HCT116 (cell line): Measurements from ENCODE around the gene CBLB. TPM values are rescaled to one million over a fixed set of nuclear protein-coding genes. Genes with fewer than 3 reads are reported as not detected.

Experiments used
- ATAC-seq: fragments of 200-7000 bp; cut with Tn5 transposase; 2 replicates; pipeline ENCODE4 v1.9.1; 2020; ENCODE audit warnings: mild to moderate bottlenecking, moderate library complexity
- BruUV-seq: library from RNA; stranded (reverse); fragments of 400-500 nt; replicated peaks from 2 replicates; lab custom pipeline; 2021; lab: Mats Ljungman, UMichigan
- CTCF ChIA-PET: fragments of 300-600 bp; sonication (Branson Sonifier 250); formaldehyde crosslinking; loops from one replicate; lab custom pipeline; 2021; ENCODE audit warnings: antibody characterized with exemption; lab: Charles Lee
- POLR2A ChIA-PET: fragments of 300-600, 350-600 bp; sonication (Branson Sonifier 250); formaldehyde crosslinking; loops from one replicate; lab custom pipeline; 2021; ENCODE audit warnings: antibody characterized with exemption; lab: Charles Lee
- RAD21 ChIA-PET, 2 experiments: fragments of 300-600 bp; sonication (Branson Sonifier 250); formaldehyde crosslinking; loops; one replicate each; lab custom pipeline; 2023; ENCODE audit warnings: low total read pairs in 2 of 2; ENCODE audit not compliant: uncharacterized antibody in 2 of 2, unreplicated experiment in 2 of 2, low non-redundant PET in 1 of 2; lab: Charles Lee
- DNase-seq: peaks from one replicate; pipeline ENCODE4 v3.0.0-alpha.2; 2010; ENCODE audit warnings: low read depth, low spot score
- H2AFZ ChIP-seq: fragments of 200-600 bp; shearing (Covaris generic), sonication (generic); 2 replicates; pipeline ENCODE4 v1.6.1; 2017; ENCODE audit warnings: low read depth, mixed run types, mixed read lengths, antibody characterized with exemption, low read length; ENCODE audit not compliant: poor library complexity, severe bottlenecking
- H3K27ac ChIP-seq: 2 replicates; pipeline ENCODE4 v1.5.1; 2012; ENCODE audit warnings: low read depth, low read length
- H3K27me3 ChIP-seq: fragments of 200-600 bp; sonication (generic); 2 replicates; pipeline ENCODE4 v1.6.1; 2016; ENCODE audit warnings: mixed run types, low read length, mixed read lengths; ENCODE audit not compliant: insufficient read depth
- H3K36me3 ChIP-seq, 2 experiments: fragments of 200-500 bp in 1 of 2; fragments of 200-600 bp in 1 of 2; sonication (Bioruptor generic) in 1 of 2; sonication (generic) in 1 of 2; 2 replicates each; pipeline versions ENCODE4 v1.5.1 to v1.6.1; 2014 to 2016; ENCODE audit warnings: low read length in 2 of 2, inconsistent platforms in 1 of 2, mixed read lengths in 1 of 2, mixed run types in 1 of 2; ENCODE audit not compliant: insufficient read depth in 2 of 2, control insufficient read depth in 1 of 2
- H3K4me1 ChIP-seq, 2 experiments: fragments of 200-600 bp in 1 of 2; sonication (generic) in 1 of 2; 2 replicates each; pipeline versions ENCODE4 v1.5.1 to v1.6.1; 2012 to 2017; ENCODE audit warnings: low read length in 2 of 2, inconsistent platforms in 1 of 2, mild to moderate bottlenecking in 1 of 2, mixed read lengths in 1 of 2, mixed run types in 1 of 2, moderate library complexity in 1 of 2; ENCODE audit not compliant: insufficient read depth in 2 of 2, control insufficient read depth in 1 of 2
- H3K4me2 ChIP-seq: fragments of 200-600 bp; sonication (generic); 2 replicates; pipeline ENCODE4 v1.6.1; 2017; ENCODE audit warnings: mixed run types, low read length, mixed read lengths
- H3K4me3 ChIP-seq, 2 experiments: fragments of 200-600 bp in 1 of 2; sonication (generic) in 1 of 2; replicated peaks in 1 of 2; 2 replicates each; pipeline ENCODE4 v1.5.1; 2011 to 2016; ENCODE audit warnings: low read length in 2 of 2, control low read depth in 1 of 2, low read depth in 1 of 2, mild to moderate bottlenecking in 1 of 2, mixed read lengths in 1 of 2, mixed run types in 1 of 2
- H3K79me2 ChIP-seq: fragments of 200-600 bp; sonication (generic); 2 replicates; pipeline ENCODE4 v1.6.1; 2017; ENCODE audit warnings: mild to moderate bottlenecking, mixed run types, low read length, moderate library complexity, mixed read lengths; ENCODE audit not compliant: insufficient read depth
- H3K9ac ChIP-seq: fragments of 200-600 bp; sonication (generic); 2 replicates; pipeline ENCODE4 v1.6.1; 2016; ENCODE audit warnings: low read length, mixed read lengths
- H3K9me2 ChIP-seq: fragments of 200-600 bp; sonication (generic), shearing (Covaris generic); 2 replicates; pipeline ENCODE4 v1.6.1; 2017; ENCODE audit warnings: mixed run types, mild to moderate bottlenecking, moderate library complexity; ENCODE audit not compliant: insufficient read depth
- H3K9me3 ChIP-seq, 2 experiments: fragments of 200-500 bp in 1 of 2; fragments of 200-600 bp in 1 of 2; sonication (Bioruptor generic) in 1 of 2; sonication (generic) in 1 of 2; 2 replicates each; pipeline ENCODE4 v1.6.1; 2014 to 2017; ENCODE audit warnings: low read length in 2 of 2, mixed read lengths in 2 of 2, inconsistent platforms in 1 of 2, low read depth in 1 of 2, mild to moderate bottlenecking in 1 of 2, mixed run types in 1 of 2, moderate library complexity in 1 of 2; ENCODE audit not compliant: control insufficient read depth in 1 of 2, insufficient read depth in 1 of 2
- H4K20me1 ChIP-seq: fragments of 200-600 bp; sonication (generic), shearing (Covaris generic); 2 replicates; pipeline ENCODE4 v1.6.1; 2017; ENCODE audit warnings: mixed run types, mild to moderate bottlenecking, moderate library complexity; ENCODE audit not compliant: insufficient read depth
- ATF3 ChIP-seq: IDR thresholded peaks from 2 replicates; pipeline ENCODE4 v1.6.1; 2012
- CBX3 ChIP-seq: IDR thresholded peaks from 2 replicates; pipeline ENCODE4 v1.6.1; 2012; ENCODE audit warnings: low read depth
- CEBPB ChIP-seq: IDR thresholded peaks from 2 replicates; pipeline ENCODE4 v1.6.1; 2012; ENCODE audit warnings: low read depth
- EZH2 ChIP-seq: fragments of 200-600 bp; sonication (generic); IDR thresholded peaks from 2 replicates; pipeline ENCODE4 v1.6.1; 2017; ENCODE audit warnings: antibody characterized with exemption, mixed run types
- TCF7L2 ChIP-seq: IDR thresholded peaks from 2 replicates; pipeline ENCODE4 v1.7.0; 2011; ENCODE audit warnings: borderline replicate concordance, inconsistent platforms; ENCODE audit not compliant: insufficient read depth, insufficient read length; ENCODE audit errors: extremely low read depth
- ZFX ChIP-seq: fragments of 450-650 bp; IDR thresholded peaks from 2 replicates; pipeline ENCODE4 v1.6.1; 2017
- ZNF274 ChIP-seq: fragments of 200-500 bp; sonication (Bioruptor generic); IDR thresholded peaks from 2 replicates; pipeline ENCODE4 v1.6.1; 2014; ENCODE audit warnings: mild to moderate bottlenecking, low read depth, low read length, inconsistent platforms
- intact Hi-C: fragments of 100-400 bp; cut with micrococcal nuclease; formaldehyde crosslinking; loops from 2 replicates; pipeline ENCODE4 v1.10.0; 2022
- total RNA-seq: library from RNA; stranded (reverse); gene quantifications from one replicate; pipeline ENCODE4 v1.2.1, GENCODE V29; 2021; ENCODE audit not compliant: unreplicated experiment
- TF ChIP-seq, protein P1 (sequence below), 3 experiments: fragments of 200-600 bp in 1 of 3; sonication (generic) in 1 of 3; IDR thresholded peaks in 2 of 3; conservative IDR thresholded peaks in 1 of 3; 2 replicates each; pipeline ENCODE4 v1.5.1; 2012 to 2017; ENCODE audit warnings: low read depth in 2 of 3, low read length in 2 of 3, antibody characterized with exemption in 1 of 3, borderline replicate concordance in 1 of 3, control low read depth in 1 of 3, mild to moderate bottlenecking in 1 of 3, mixed read lengths in 1 of 3, mixed run types in 1 of 3, moderate library complexity in 1 of 3; ENCODE audit not compliant: insufficient read depth in 1 of 3

The CBLB gene
- total RNA-seq, 1 experiment from 2014 or later: 10.4 TPM

- no peak for TF ChIP-seq ATF3
- TF ChIP-seq TCF7L2: no peak
- TF ChIP-seq EZH2: no peak
These were observed 22.3 kb upstream of the CBLB start (continued) for GRCh38 chr3:105891101-105891500.

DNA sequence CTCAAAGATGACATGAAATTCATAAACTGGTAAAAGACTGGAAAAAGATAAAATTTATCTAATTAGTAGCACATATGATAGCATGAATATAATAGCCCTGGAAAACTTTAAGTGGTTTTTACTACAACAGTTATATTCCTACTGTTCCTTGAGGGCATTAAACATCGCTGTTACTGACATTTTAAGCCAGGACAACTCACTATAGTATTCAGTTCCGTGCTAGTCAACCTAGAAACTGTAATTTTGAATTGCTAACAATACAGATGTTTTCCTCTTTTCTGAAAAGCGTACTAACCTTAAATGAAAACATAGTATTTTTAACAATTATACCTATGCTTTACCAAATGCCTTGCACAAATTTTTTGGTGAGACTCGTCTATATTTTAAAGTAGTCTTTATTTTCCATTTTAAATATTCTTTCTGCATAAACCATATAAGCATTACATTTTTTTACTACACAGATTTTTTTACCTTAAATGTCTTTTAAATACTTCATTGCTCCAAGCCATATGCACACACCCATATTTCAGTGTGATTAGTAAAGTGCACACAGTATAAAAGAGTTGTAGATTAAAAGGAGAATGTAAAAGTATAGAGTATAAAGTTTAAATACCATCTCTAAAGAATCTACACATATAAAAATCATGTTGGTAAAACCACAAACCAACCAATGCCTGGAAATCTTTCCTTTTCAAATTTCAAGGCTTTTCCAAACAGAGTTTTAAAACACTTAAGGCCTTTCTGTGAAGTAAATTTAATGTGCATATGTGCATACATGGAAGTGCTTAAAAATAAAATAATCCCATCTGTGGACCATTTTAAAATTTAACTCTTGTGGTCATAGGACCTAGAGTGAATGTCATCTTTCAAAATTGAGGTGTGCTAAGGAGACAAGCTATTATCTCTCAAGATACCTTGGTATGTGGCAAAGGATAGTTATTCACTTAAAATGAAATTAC lies 20.1 kb upstream of the CBLB start:
- POLR2A ChIA-PET: no interaction called here
- BruUV-seq: no TSS peak

More for the DNA sequence above, 20.1 kb upstream of the CBLB start:
- no peaks in the 10 kb centered on the region for H3K27me3 ChIP-seq
- H3K4me1 ChIP-seq: no peaks in the 10 kb centered on the region
- no peak overlapping the region for H2AFZ ChIP-seq
- intact Hi-C loops: no loop called here
- H3K9me3 ChIP-seq: no peaks in the 10 kb centered on the region
- CTCF ChIA-PET: no interaction called here
- DNase-seq: no peak
- H3K4me2 ChIP-seq: no peak overlapping the region
- no peak overlapping the region for H3K27ac ChIP-seq
- H3K36me3 ChIP-seq: no peaks in the 10 kb centered on the region
- H3K4me3 ChIP-seq: no peak overlapping the region
- H3K9ac ChIP-seq: no peak overlapping the region
- ATAC-seq: no peak
- TF ChIP-seq ZFX (no peak), CBX3 (no peak), CEBPB (no peak), ZNF274 (no peak), TCF7L2 (no peak)
- TF ChIP-seq, protein P1, sequence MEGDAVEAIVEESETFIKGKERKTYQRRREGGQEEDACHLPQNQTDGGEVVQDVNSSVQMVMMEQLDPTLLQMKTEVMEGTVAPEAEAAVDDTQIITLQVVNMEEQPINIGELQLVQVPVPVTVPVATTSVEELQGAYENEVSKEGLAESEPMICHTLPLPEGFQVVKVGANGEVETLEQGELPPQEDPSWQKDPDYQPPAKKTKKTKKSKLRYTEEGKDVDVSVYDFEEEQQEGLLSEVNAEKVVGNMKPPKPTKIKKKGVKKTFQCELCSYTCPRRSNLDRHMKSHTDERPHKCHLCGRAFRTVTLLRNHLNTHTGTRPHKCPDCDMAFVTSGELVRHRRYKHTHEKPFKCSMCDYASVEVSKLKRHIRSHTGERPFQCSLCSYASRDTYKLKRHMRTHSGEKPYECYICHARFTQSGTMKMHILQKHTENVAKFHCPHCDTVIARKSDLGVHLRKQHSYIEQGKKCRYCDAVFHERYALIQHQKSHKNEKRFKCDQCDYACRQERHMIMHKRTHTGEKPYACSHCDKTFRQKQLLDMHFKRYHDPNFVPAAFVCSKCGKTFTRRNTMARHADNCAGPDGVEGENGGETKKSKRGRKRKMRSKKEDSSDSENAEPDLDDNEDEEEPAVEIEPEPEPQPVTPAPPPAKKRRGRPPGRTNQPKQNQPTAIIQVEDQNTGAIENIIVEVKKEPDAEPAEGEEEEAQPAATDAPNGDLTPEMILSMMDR (IDR thresholded peaks at IDR 0.05 in 2 of 3, conservative IDR thresholded peaks at IDR 0.05 in 1 of 3; ENCODE audit: borderline replicate concordance in 1 of 3, insufficient read depth in 1 of 3, low read depth in 2 of 3, low read length in 2 of 3): no peak
- H3K79me2 ChIP-seq: no peaks in the 10 kb centered on the region
- RAD21 ChIA-PET: no interaction called here
- H3K9me2 ChIP-seq: no peaks in the 10 kb centered on the region
- no peaks in the 10 kb centered on the region for H4K20me1 ChIP-seq
